DND-41 (cell line): Measurements from ENCODE around the gene PERP.

Source experiments
- EZH2 ChIP-seq: IDR thresholded peaks from 3 replicates; pipeline ENCODE4 v1.6.1; 2012; ENCODE audit warnings: borderline replicate concordance, low read depth, mild to moderate bottlenecking, moderate library complexity, low read length, inconsistent platforms; ENCODE audit not compliant: severe bottlenecking
- TF ChIP-seq, protein P1 (sequence below): IDR thresholded peaks from 2 replicates; pipeline ENCODE4 v1.5.1; 2012; ENCODE audit warnings: borderline replicate concordance, low read length, moderate library complexity, mild to moderate bottlenecking; ENCODE audit not compliant: poor library complexity, severe bottlenecking; ENCODE audit errors: extremely low read depth

DNA sequence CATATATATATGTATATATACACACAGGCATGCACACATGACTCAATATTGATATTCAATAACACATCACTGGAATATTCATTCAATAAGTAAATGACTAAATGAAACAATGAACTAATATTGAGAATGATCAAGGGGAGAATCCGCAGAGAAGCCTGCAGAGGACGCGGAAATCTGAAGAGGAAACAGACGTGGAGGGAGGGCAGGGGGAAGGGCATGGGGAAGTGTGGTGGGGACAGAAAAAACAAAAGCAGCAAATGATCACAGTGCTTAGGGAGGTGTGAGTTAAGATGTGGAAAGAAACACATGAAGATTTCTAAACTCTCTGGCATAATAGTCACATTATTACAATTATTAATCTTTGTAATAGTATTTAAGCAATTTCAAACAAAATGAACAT, 14.5 kb downstream of the PERP start:
- TF ChIP-seq, protein P1, sequence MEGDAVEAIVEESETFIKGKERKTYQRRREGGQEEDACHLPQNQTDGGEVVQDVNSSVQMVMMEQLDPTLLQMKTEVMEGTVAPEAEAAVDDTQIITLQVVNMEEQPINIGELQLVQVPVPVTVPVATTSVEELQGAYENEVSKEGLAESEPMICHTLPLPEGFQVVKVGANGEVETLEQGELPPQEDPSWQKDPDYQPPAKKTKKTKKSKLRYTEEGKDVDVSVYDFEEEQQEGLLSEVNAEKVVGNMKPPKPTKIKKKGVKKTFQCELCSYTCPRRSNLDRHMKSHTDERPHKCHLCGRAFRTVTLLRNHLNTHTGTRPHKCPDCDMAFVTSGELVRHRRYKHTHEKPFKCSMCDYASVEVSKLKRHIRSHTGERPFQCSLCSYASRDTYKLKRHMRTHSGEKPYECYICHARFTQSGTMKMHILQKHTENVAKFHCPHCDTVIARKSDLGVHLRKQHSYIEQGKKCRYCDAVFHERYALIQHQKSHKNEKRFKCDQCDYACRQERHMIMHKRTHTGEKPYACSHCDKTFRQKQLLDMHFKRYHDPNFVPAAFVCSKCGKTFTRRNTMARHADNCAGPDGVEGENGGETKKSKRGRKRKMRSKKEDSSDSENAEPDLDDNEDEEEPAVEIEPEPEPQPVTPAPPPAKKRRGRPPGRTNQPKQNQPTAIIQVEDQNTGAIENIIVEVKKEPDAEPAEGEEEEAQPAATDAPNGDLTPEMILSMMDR, result no peak
- no peak for TF ChIP-seq EZH2
